ENCODE data around the gene ACTG1.
A peak's percentile ranks its signal among the peaks of the same experiment; 100 is the strongest.
"Not testable (repeated sequence)": the region's sequence is repeated elsewhere in the genome, so short reads cannot be mapped to it uniquely, and the experiment has no call there.

The ACTG1 gene

DNA sequence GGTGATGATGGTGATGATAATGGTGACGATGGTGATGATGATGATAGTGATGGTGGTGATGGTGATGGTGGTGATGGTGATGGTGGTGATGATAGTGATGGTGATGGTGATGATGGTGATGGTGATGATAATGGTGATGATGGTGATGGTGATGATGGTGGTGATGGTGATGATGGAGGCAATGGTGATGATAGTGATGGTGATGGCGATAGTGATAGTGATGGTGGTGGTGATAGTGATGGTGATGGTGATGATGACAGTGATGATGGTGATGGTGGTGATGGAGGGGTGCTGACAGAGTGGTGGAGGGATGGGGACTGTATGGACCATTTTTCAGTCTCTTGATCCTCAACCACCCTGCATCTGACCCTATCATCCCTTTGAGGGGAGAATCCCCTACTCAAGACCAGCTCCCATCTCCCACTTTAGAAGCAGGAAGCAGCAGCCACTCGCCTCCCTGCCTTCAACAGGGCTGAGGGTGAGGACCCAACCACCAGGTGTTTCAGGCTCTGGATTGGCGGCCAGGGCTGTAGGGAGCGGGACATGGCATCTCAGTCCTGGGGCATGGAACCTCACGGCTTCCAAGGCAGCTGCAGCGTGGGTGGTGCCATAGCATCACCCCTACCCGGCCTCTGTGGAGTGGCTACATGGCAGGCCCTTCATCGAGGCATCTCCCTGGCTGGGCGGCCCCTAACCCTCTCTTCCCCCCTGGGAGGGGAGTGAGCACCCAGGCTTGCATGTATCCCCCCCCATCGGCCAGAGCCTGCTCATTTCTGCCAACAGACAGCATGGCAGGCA, 20.1 kb upstream of the ACTG1 start:
- DNase-seq (ENCODE audit: low read depth) = no peak

DNA sequence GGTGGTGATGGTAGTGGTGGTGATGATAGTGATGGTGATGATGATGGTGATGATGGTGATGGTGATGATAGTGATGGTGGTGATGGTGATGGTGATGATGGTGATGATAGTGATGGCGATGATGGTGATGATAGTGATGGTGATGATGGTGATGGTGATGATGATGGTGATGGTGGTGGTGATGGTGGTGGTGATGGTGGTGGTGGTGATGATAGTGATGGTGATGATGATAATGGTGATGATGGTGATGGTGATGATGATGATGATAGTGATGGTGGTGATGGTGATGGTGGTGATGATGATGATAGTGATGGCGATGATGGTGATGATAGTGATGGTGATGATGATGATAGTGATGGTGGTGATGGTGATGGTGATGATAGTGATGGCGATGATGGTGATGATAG, 19.4 kb upstream of the ACTG1 start:
- not testable (repeated sequence) for DNase-seq (ENCODE audit: low read depth)

DNA sequence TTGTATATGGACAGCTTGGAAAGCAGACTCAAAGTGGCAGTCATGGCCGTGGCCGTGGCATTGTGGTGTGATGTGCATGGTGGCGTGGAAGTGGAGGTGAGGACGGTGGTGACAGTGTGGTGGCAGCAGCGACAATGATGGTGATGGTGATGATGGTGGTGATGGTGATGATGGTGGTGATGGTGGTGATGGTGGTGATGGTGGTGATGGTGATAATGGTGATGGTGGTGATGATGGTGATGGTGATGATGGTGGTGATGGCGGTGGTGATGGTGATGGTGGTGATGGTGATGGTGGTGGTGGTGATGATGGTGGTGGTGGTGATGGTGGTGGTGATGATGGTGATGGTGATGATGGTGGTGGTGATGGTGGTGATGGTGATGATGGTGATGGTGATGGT, 18.4 kb upstream of the ACTG1 start:
- DNase-seq (ENCODE audit: low read depth) = not testable (repeated sequence)

DNA sequence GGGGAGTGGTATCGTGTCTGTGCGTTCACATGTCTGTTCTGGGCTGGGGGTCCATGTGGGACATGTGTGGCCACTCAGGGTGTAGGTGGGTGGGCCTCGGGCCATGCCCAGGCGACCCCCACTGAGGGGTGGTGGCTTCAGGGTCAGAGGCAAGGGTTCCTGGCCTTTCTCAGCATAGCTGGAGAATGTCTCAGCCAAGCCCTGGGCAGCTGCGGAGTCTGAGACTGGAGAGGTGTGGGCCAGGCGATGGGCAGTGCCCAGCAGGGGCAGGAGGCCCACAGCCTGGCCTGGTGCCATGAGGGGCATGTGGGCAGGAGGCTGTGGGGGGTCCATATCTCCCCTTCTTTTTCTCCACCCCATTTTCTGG, 16.8 kb upstream of the ACTG1 start:
- no peak for DNase-seq (ENCODE audit: low read depth)

DNA sequence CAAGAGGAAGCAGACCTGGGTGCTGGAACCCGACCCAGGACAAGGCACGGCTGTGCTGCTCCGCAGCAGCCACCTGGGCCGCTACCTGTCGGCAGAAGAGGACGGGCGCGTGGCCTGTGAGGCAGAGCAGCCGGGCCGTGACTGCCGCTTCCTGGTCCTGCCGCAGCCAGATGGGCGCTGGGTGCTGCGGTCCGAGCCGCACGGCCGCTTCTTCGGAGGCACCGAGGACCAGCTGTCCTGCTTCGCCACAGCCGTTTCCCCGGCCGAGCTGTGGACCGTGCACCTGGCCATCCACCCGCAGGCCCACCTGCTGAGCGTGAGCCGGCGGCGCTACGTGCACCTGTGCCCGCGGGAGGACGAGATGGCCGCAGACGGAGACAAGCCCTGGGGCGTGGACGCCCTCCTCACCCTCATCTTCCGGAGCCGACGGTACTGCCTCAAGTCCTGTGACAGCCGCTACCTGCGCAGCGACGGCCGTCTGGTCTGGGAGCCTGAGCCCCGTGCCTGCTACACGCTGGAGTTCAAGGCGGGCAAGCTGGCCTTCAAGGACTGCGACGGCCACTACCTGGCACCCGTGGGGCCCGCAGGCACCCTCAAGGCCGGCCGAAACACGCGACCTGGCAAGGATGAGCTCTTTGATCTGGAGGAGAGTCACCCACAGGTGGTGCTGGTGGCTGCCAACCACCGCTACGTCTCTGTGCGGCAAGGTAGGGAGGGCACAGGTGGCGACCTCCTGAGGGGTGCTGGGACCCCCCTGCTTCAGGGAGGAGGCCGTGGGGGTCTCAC, 16.2 kb upstream of the ACTG1 start:
- DNase-seq (ENCODE audit: low read depth) = no peak

DNA sequence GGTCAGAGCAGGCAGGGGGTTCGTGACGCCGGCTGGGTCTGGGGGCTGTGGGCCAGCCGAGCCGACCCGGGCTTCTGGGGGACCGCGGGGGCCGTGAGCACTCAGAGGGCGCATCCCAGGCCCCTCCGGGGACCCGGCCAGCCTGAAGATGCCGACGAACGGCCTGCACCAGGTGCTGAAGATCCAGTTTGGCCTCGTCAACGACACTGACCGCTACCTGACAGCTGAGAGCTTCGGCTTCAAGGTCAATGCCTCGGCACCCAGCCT, 15.7 kb upstream of the ACTG1 start:
- DNase-seq (ENCODE audit: low read depth) = no peak

DNA sequence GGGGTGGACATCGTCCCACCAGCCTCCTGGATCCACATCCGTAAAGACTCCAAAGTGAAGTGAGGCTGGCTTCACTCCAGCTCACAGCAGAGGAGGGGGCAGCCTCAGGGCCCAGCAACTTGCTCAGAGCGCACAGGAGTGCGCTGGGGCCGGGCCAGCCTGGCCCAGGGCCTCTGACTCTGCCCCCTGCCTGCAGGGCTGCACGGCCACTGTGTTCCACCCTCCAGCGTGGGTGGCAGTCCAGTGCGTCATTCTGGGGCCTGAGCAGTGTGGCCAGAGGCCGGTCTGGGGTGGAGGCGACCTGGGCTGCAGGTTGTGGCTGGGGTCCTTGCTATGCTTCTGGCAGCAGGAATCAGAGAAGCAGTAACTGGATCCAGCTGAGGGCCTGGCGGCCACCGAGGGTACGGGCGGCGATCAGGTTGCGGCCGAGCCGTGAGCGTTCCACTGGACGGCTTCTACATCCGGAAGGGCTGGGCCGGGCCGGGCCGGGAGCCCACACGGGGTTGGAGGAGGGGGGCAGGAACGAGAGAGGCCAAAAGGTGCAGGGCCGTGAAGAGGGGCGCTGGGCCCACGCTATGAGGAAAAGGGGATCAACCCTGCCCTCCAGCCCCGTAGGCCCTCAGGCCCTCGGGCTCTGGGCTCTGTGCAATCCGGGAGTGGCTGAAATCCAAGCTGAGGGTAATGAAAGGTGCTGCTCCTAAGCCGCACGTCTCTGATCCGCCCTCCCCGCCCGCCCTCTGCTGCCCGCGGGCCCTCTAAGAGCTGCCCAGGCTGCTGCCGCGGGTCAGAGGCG, 15.2 kb upstream of the ACTG1 start, which contains the start of gene FSCN2:
Gene FSCN2 (plus strand): TSS at position 787 of the 793 bp plus-strand sequence. CDS start 155 bp downstream, outside the sequence.
- DNase-seq (ENCODE audit: low read depth) = no peak

DNA sequence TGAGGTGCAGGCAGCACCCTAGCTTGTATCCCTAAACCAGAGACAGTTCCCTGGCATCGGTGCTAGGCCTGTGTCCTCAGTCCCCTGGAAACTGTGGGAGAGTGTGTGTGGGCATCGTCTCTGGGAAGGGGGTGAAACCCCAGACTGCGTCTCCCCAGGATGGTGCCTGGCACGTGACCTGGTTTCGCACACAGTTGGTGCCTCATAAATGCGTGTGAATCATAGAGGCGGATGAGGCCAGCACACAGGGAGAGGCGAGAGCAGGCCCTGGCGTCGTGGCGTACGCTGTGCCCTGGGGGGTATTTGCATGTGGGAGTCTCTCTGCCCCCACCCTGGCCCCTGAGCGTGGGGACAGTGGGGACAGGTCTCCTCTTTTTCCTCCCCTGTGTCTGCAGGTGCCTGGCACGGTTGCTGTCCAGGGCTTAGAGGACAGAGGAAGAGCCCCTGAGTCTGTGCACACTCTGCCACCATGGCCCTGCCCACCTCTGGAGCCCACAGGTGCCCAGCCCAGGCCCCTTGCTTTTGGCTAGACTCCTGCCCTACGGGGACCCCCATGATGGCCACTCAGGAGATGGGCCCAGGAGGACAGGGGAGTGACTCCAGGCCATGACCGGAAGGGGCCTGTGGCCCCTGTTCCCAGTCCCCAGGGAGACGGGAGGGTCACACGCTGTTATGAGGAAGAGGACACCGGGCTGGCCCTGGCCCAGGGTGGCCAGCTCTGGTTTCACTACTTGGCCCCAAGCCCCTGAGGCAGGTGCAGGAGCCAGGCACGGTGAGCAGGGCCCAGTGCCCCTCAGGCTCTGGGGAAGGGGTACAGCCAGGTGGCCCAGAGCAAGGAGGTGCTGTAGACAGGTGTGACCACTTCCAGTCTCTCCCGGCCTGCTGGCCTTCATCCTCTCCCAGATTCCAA, 14.3 kb upstream of the ACTG1 start:
- DNase-seq (ENCODE audit: low read depth) = no peak

DNA sequence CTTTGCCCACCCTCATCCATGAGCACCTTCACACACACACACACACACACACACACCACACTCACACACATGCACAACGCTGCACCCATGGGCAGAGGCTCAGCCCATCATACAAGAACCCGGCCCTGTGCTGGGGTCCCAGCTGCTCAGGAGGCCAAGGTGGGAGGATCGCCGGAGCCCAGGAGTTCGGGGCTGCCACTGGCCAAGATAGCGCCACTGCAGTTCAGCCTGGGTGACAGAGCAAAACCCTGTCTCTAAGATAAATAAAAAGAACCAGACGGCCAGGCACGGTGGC, 12.2 kb upstream of the ACTG1 start:
- no peak for DNase-seq (ENCODE audit: low read depth)

DNA sequence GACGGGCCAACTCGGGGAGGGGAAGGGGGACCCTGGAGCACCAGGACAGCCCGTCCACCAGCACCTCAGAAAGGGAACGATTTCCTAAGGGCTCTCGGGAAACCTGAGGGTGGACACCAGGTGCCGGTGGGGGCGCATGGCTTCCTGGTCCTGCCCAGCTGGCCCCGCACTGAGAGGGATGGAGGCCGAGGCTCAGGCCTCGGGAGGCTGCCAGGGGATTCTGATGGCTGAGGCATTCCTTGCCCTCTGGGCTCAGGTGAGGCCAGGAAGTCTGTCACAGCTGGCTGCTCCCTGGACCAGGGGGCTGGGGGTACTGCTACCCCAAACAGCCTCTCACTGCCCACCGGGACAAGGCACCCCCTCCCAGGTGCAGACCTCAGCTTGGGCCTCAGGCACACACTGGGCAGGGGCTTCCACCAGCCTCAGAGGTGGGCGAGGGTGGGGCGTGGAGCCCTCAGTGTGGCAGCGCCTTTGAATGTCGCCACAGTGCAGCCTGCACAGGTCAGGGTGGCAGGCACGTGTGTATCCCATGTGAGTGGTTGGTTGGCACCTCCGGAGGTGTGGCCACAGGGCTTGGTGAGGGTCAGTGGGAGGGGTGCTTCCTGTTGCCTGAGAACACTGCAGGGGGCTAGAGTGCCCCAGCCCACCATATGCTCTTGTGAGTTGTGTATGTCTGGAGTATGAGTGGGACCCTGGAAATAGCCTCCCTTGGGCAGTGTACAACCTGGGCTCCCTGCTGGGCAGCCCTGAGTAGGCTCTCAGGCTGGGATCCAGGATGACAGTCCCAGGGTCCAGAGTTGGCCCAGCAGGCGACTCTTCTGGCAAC, 11.7 kb upstream of the ACTG1 start:
- DNase-seq (ENCODE audit: low read depth) = no peak

DNA sequence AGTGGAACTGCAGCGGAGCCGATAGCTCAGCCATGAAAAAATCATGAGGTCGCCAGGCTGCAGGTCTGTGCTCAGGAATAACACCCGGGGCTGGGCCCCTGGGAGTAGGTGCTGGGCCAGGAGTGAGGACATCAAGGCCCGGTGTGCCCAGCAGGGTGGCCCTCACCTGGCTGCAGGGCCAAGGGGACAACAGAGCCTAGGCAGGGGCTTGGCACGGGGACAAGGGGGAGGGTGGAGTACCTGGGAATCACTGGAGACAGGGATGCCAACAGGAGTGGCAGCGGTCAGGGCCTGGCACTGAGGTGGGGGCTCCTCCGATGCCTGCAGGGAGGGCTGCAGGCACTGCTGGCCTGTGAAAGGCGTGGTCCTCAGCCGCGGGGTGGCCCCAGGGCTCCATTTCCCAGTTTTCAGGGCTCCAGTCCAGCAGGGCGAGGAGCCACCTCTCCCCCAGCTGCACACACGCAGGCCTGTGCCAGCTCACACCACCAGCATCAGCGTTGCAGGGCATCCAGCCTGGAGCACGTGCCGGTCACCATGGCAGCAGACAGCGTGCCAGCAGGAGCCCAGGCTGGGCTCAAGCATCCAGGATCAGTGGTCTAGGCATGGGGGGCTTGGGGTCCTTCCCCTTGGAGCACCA, 10.9 kb upstream of the ACTG1 start:
- DNase-seq (ENCODE audit: low read depth) = no peak

DNA sequence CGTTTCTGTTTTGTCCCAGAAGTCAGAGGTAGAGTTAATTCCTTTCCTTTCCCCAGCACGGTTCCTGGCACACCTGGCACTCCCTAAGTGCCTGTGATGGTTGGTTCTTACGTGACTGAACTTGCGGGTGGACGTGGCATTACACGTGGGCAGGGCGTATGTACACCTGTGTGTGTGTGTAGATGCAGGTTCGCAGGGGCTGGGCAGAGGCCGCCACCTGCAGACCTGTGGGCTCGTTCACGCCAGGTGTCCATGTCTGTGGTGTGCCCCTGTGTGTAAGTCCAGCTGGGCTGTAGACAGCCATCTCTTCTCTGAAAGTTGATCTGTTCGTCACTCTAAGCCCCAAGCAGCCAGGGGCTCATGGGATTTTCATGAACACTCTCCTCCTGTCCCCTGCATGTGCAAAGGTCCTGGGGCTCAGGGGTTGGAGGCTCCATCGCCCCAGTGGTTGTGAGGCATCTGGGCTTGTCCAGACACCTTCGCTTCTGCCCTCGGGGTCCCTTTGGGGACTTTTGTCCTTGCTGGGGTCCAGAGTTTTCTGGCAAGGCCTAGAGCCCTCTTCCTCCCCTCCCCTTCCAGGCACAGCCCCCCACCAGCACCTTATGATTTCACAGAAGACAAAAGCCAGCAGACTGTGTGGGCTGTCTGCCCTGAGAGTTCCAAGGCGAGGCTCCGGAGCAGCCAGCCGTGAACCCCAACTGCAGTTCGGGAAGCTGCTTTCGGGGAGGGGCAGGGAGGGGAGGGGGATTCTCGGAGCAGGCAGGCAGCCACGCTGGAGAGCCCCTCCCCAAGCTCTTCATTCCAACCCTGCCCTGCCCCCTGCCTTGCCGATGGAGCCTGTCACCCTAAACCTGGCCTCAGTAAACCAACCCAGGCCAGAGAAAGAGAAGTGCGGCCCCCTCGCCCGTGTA, 10.1 kb upstream of the ACTG1 start:
- DNase-seq (ENCODE audit: low read depth) = no peak

DNA sequence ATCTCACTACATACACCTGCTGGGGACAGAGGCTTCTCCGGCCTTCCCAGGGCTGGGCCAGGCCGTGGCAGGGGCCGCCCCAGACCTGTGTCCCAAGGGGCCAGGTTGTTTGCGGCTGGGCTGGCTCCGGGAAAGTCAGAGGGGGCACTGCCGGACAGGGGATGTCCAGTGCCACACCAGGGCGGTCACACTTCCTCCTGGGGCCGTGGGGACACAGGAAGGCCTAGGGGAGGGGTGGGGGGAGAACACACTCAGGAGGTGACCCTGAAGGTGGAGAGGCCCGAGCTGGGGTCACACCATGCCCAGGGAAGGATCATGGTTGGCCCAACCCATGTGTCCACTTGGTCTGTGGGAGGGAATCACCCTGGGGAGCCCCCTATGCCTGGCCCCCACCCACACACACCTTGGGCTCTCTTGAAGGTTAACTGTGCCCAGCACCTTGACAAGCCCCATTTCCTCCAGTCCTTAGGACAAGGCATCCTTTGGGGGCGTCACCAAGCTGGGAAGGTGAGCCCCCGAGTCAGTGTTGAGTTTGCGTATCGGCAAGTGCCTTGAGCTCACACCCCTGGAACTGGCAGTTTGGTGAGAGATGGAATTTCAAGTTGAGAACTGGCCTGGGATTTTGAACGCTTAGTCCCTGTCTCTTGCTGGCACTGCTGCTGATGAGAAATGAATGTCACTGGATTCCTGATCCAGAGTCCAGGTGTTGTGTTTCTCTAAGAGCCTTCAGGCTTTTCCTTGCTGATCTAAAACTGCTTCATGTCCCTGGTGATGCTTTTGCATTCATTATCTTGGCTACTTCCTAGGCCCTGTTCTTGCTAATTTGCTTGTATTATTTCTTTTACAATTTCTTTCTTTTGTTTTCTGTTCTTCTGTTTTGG, 7.7 kb upstream of the ACTG1 start:
- DNase-seq (ENCODE audit: low read depth) = no peak

DNA sequence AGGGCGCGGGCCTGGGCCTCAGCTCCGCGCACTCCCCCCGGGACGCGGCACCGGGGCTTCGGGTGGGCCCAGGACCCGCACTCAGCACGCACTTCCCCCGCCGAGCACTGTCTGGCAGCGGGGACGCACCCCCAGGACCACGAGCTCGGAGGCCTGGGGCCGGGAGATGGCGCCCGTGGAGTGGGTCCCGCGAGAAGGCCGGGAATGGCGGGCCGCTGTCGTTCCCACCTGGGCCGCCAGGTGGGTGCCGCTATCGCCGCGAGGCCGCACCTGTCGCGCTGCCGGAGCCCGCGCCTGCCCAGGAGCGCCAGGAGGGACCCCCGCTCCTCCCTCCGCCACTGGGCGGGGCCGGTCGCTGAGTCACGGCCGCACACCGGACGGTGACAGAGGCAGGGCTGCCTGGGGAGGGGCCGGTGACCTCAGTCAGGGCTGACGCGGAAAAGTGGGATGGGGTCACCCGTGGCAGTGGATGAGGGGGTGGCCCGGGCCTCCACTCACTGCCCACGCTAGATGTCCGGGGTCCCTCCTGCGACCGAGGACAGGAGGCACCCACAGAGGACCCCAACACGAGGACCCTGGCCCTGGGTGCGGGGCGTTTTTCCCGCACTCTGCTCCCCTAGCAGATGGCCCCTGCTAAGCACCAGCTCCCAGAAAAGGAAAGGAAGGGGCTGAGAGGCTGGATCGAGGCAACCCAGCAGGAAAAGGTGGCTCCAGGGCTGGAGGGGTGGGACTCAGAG, 6.9 kb upstream of the ACTG1 start:
- peak; percentile 65 for DNase-seq (ENCODE audit: low read depth)

DNA sequence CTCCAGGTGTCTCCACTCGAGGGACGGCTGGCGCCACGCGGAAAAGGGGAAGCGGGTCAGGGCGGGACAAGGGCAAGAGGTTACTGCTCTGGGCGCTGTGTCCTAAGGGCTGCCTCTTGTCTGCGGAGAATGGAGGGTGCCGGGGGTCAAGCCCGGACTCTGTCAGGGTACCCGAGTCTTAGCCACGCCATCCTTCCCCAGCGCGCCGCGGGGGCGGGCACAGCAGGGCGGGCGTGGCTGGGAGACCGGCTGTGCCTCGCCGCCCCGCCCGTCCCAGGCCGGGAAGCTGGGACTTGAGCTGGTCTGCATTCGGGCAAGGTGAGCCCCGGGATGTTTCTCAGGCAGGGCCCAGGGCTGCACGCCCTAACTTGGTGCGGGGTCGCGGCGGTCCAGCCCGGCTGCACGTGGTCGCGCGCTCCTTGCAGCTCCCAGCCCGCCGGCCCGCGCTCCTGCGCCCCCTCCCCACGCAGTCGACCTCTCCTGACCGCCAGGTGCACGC, 6.2 kb upstream of the ACTG1 start:
- no peak for DNase-seq (ENCODE audit: low read depth)

DNA sequence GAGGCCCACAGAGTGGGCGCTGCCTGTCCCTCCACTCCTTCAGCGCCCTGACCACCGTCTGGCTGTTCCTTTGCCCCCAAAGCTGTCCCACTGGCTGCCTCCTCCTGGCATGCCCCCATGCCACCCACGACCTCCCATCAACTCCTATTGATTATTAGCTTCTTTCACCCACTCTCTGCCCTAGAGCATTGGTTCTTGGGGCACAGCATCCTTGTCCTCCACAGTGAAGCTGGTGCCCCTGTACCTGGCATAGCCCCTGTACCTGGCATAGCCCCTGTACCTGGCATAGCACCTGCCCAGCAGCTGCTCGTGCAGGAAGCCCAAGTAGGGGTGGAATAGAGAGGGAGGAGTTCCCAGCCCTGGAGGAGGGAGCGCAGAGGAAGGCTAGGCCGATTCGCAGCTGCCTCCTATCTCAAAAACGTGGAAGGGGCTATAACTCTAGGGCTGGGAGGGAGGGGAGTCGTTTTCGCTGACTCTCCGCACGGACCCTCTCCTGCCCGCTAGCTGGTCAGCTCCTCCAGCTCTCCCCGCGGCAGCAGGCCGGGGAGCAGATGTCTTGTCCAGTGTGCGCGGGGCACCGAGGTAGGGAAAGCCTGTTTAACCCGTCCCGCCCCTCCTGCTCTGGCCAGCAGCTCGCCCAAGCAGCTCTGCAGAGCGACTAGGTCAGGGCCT, 5.7 kb upstream of the ACTG1 start:
- DNase-seq (ENCODE audit: low read depth) = no peak
